Measurements from ENCODE around the gene DAGLB.
"Not testable (repeated sequence)": the region's sequence is repeated elsewhere in the genome, so short reads cannot be mapped to it uniquely, and the experiment has no call there.

Gene DAGLB

DNA sequence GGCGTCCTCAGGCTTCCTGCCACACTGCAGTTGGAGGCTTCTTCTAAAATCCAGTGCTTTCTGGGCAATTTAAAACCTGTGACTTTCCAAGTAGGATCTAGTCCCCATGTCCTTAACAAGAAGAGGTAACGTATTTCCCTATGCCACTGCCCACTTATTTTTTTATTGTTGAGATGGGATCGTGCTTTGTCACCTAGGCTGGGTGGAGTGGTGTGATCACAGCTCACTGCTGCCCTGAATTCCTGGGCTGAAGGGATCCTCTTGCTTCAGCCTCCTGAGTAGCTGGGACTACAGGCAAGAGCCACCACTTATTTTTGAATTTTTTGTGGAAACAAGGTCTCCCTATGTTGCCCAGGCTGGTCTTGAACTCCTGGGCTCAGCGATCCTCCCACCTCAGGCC is 63.4 kb downstream of the DAGLB start:
- peaks cover 80% of the 10 kb centered on the region for H3K79me2 ChIP-seq (ENCODE audit: insufficient read depth, low read length)
- H3K9me2 ChIP-seq (ENCODE audit: low read depth, low read length) = no peaks in the 10 kb centered on the region
- H3K9me3 ChIP-seq (ENCODE audit: low read length) = no peaks in the 10 kb centered on the region
- no peak overlapping the region for H3K4me2 ChIP-seq (ENCODE audit: low read length)
- H3K27ac ChIP-seq (ENCODE audit: low read depth, low read length, poor library complexity, severe bottlenecking) = no peak overlapping the region
- no peaks in the 10 kb centered on the region for H3K27me3 ChIP-seq (ENCODE audit: insufficient read depth, low read length)
- peaks cover 36% of the 10 kb centered on the region for H3K4me1 ChIP-seq (ENCODE audit: insufficient read depth, low read length, severe bottlenecking)
- H2AFZ ChIP-seq (ENCODE audit: low read length) = no peak overlapping the region
- H3K4me3 ChIP-seq (ENCODE audit: low read depth, low read length, poor library complexity, severe bottlenecking) = no peak overlapping the region
- no peak overlapping the region for H3K9ac ChIP-seq (ENCODE audit: low read length)
- no peaks in the 10 kb centered on the region for H3F3A ChIP-seq (ENCODE audit: insufficient read depth, low read length)
- no peaks in the 10 kb centered on the region for H4K20me1 ChIP-seq (ENCODE audit: insufficient read depth, low read length)
- TF ChIP-seq EZH2 (IDR thresholded peaks at IDR 0.05; ENCODE audit: borderline replicate concordance, low read length) = no peak
- TF ChIP-seq, protein P1, sequence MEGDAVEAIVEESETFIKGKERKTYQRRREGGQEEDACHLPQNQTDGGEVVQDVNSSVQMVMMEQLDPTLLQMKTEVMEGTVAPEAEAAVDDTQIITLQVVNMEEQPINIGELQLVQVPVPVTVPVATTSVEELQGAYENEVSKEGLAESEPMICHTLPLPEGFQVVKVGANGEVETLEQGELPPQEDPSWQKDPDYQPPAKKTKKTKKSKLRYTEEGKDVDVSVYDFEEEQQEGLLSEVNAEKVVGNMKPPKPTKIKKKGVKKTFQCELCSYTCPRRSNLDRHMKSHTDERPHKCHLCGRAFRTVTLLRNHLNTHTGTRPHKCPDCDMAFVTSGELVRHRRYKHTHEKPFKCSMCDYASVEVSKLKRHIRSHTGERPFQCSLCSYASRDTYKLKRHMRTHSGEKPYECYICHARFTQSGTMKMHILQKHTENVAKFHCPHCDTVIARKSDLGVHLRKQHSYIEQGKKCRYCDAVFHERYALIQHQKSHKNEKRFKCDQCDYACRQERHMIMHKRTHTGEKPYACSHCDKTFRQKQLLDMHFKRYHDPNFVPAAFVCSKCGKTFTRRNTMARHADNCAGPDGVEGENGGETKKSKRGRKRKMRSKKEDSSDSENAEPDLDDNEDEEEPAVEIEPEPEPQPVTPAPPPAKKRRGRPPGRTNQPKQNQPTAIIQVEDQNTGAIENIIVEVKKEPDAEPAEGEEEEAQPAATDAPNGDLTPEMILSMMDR (IDR thresholded peaks at IDR 0.05; ENCODE audit: low read length) = no peak
- peaks cover 22% of the 10 kb centered on the region for H3K36me3 ChIP-seq (ENCODE audit: insufficient read depth, low read length)

DNA sequence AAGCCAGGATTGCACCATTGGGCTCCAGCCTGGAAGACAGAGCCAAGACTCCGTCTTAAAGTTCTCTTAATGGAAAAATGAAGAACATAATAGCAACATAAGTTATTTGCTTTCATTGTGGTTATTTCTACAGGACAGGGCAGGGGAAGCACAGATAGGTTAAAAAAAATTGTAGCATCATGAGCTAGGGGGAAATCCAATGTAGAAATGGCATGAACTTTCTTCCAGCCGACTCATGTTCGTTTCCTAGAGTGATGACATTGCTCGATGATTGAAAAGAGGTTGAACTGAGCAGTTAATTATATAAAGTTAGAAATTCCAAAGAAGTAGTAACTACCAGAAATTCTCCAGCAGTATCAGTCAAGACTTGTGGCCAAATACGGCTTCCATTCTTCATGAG is 64.9 kb downstream of the DAGLB start:
- H3K9ac ChIP-seq (ENCODE audit: low read length) = no peak overlapping the region
- no peak overlapping the region for H3K4me3 ChIP-seq (ENCODE audit: low read depth, low read length, poor library complexity, severe bottlenecking)
- no peaks in the 10 kb centered on the region for H3K27me3 ChIP-seq (ENCODE audit: insufficient read depth, low read length)
- H2AFZ ChIP-seq (ENCODE audit: low read length) = no peak overlapping the region
- H3K4me1 ChIP-seq (ENCODE audit: insufficient read depth, low read length, severe bottlenecking) = peaks cover 39% of the 10 kb centered on the region
- peaks cover 15% of the 10 kb centered on the region for H3K36me3 ChIP-seq (ENCODE audit: insufficient read depth, low read length)
- H3K4me2 ChIP-seq (ENCODE audit: low read length) = no peak overlapping the region
- H4K20me1 ChIP-seq (ENCODE audit: insufficient read depth, low read length) = no peaks in the 10 kb centered on the region
- no peaks in the 10 kb centered on the region for H3K9me2 ChIP-seq (ENCODE audit: low read depth, low read length)
- H3K79me2 ChIP-seq (ENCODE audit: insufficient read depth, low read length) = peaks cover 94% of the 10 kb centered on the region
- no peaks in the 10 kb centered on the region for H3F3A ChIP-seq (ENCODE audit: insufficient read depth, low read length)
- no peak overlapping the region for H3K27ac ChIP-seq (ENCODE audit: low read depth, low read length, poor library complexity, severe bottlenecking)
- no peaks in the 10 kb centered on the region for H3K9me3 ChIP-seq (ENCODE audit: low read length)
- TF ChIP-seq, protein P1 (IDR thresholded peaks at IDR 0.05; ENCODE audit: low read length) = no peak
- TF ChIP-seq EZH2 (IDR thresholded peaks at IDR 0.05; ENCODE audit: borderline replicate concordance, low read length) = no peak

DNA sequence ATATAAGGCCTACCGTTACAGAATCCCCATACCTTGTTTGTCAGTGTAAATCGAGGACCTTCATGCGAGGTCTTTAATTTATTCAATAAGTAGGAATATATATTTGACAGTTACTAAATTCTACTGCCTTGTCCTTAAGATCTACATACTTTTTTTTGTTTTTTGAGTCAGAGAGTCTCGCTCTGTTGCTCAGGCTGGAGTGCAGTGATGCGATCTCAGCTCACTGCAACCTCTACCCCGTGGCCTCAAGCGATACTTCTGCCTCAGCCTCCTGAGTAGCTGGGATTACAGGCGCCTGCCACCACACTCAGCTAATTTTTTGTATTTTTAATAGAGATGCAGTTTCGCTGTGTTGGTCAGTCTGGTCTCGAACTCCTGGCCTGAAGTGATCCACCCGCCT is 65.9 kb downstream of the DAGLB start:
- Histone ChIP-seq H3K4me1 (ENCODE audit: insufficient read depth, low read length, severe bottlenecking) (peaks cover 47% of the 10 kb centered on the region), H3K36me3 (ENCODE audit: insufficient read depth, low read length) (peaks cover 12% of the 10 kb centered on the region), H3K79me2 (ENCODE audit: insufficient read depth, low read length) (peaks cover 99% of the 10 kb centered on the region)
- not testable (repeated sequence) for H3K9me2 ChIP-seq (ENCODE audit: low read depth, low read length); H2AFZ ChIP-seq (ENCODE audit: low read length); H3K27me3 ChIP-seq (ENCODE audit: insufficient read depth, low read length); H4K20me1 ChIP-seq (ENCODE audit: insufficient read depth, low read length); H3K27ac ChIP-seq (ENCODE audit: low read depth, low read length, poor library complexity, severe bottlenecking); H3K4me3 ChIP-seq (ENCODE audit: low read depth, low read length, poor library complexity, severe bottlenecking); H3K9ac ChIP-seq (ENCODE audit: low read length); H3K4me2 ChIP-seq (ENCODE audit: low read length); H3F3A ChIP-seq (ENCODE audit: insufficient read depth, low read length); H3K9me3 ChIP-seq (ENCODE audit: low read length)

DNA sequence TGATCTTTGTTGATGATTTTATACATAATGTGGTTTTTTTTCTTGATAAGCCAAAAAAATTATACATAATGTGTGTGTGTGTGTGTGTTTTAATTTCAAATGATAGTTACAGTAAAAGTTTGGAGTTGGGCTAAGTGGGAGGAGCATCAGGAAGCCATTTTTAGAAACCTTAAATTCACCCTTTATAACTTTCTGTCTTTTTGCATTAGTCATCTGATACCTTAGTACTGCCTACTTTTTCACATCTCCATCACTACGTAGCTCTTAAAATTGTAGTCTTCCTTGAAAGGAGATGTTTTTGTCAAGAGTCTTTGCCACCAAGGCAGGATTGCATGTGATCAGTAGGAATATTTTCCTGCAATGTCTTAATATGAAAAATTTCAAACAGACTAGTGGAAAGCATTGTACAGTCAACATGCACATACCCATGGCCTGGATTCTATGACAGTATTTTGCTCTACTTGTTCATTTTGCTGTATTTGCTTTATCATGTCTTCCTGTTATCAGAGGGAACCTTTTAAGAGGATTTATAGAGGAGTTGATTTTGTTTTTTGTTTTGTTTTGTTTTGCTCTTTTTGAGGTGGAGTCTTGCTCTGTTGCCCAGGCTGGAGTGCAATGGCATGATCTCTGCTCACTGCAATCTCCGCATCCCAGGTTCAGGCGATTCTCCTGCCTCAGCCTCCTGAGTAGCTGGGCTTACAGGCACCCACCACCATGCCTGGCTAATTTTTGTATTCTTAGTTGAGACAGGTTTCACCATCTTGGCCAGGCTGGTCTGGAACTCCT is 67.3 kb downstream of the DAGLB start:
- Histone ChIP-seq H3K9me3 (ENCODE audit: low read length) (no peaks in the 10 kb centered on the region), H3K79me2 (ENCODE audit: insufficient read depth, low read length) (peaks cover 99% of the 10 kb centered on the region), H3K9ac (ENCODE audit: low read length) (no peak overlapping the region), H3K27ac (ENCODE audit: low read depth, low read length, poor library complexity, severe bottlenecking) (peak overlapping the region; percentile 57), H3F3A (ENCODE audit: insufficient read depth, low read length) (no peaks in the 10 kb centered on the region), H3K4me1 (ENCODE audit: insufficient read depth, low read length, severe bottlenecking) (peaks cover 55% of the 10 kb centered on the region), H4K20me1 (ENCODE audit: insufficient read depth, low read length) (no peaks in the 10 kb centered on the region), H3K4me3 (ENCODE audit: low read depth, low read length, poor library complexity, severe bottlenecking) (no peak overlapping the region), H3K9me2 (ENCODE audit: low read depth, low read length) (no peaks in the 10 kb centered on the region), H3K36me3 (ENCODE audit: insufficient read depth, low read length) (peaks cover 12% of the 10 kb centered on the region), H3K27me3 (ENCODE audit: insufficient read depth, low read length) (no peaks in the 10 kb centered on the region), H3K4me2 (ENCODE audit: low read length) (no peak overlapping the region), H2AFZ (ENCODE audit: low read length) (no peak overlapping the region)
- TF ChIP-seq, protein P1 (IDR thresholded peaks at IDR 0.05; ENCODE audit: low read length) = no peak
- TF ChIP-seq EZH2 (IDR thresholded peaks at IDR 0.05; ENCODE audit: borderline replicate concordance, low read length) = no peak

Data from OCI-LY1 (cell line).